Stimulated activated CD4-positive, alpha-beta T cell treated with anti-CD3 and anti-CD28 coated beads, Interleukin-2, amount 100 ng/mL, for 4 hours (primary cell): ENCODE data around the gene GRN.

Experiments
- DNase-seq: peaks from one replicate; pipeline ENCODE4 v3.0.0-alpha.2; 2020; ENCODE audit warnings: low read depth

Gene GRN

GRCh38 chr17:44344939-44345453 lies at the start of gene GRN:
Gene GRN, plus strand, starts transcription at chr17:44345302. Its CDS starts 3,863 bp downstream, at chr17:44349165.
- peak; percentile 72 for DNase-seq

- DNase-seq, result no peak
These were observed 47.1 kb upstream of the GRN start for GRCh38 chr17:44297975-44298374.

- no peak for DNase-seq
These were observed 40.5 kb upstream of the GRN start for GRCh38 chr17:44304651-44305050.

GRCh38 chr17:44307387-44308186 lies 37.5 kb upstream of the GRN start:
- no peak for DNase-seq

GRCh38 chr17:44308320-44308818 lies 36.7 kb upstream of the GRN start, which contains the start of gene RUNDC3A:
Gene RUNDC3A, plus strand, starts transcription at chr17:44308601. Its CDS starts 232 bp downstream, at chr17:44308833.
- peak; percentile 75 for DNase-seq

- no peak for DNase-seq
These were observed 36.2 kb upstream of the GRN start for GRCh38 chr17:44308865-44309264.

GRCh38 chr17:44309472-44309871 lies 35.6 kb upstream of the GRN start:
- no peak for DNase-seq

- DNase-seq, result no peak
These were observed 34.9 kb upstream of the GRN start for GRCh38 chr17:44310188-44310587.

- DNase-seq, result no peak
These were observed 34.3 kb upstream of the GRN start for GRCh38 chr17:44310609-44311376.

GRCh38 chr17:44311562-44312181 lies 33.4 kb upstream of the GRN start:
- no peak for DNase-seq

- no peak for DNase-seq
These were observed 32.6 kb upstream of the GRN start for GRCh38 chr17:44312396-44313104.

GRCh38 chr17:44314031-44314430 lies 31.1 kb upstream of the GRN start:
- DNase-seq, result no peak

- no peak for DNase-seq
These were observed 30.6 kb upstream of the GRN start for GRCh38 chr17:44314524-44314868.

GRCh38 chr17:44314869-44315661 lies 30.0 kb upstream of the GRN start:
- DNase-seq, result peak; percentile 24

- no peak for DNase-seq
These were observed 29.1 kb upstream of the GRN start for GRCh38 chr17:44315760-44316731.

- DNase-seq, result no peak
These were observed 27.6 kb upstream of the GRN start for GRCh38 chr17:44317545-44317944.

- no peak for DNase-seq
These were observed 26.8 kb upstream of the GRN start for GRCh38 chr17:44318077-44318892.

- DNase-seq, result no peak
These were observed 25.0 kb upstream of the GRN start for GRCh38 chr17:44320066-44320465.
